Suprapubic skin (tissue), 4 donors: ENCODE measurements around the gene CXCL11. TPM values are rescaled to one million over a fixed set of nuclear protein-coding genes. Genes with fewer than 3 reads are reported as not detected.
"Not testable (repeated sequence)": the region's sequence is repeated elsewhere in the genome, so short reads cannot be mapped to it uniquely, and the experiment has no call there.

Experiments
- DNase-seq, 2 donors: peaks; one replicate each; pipeline ENCODE4 v3.0.0-alpha.2; 2019; ENCODE audit warnings: low spot score in 2 of 2
- H3K27ac ChIP-seq: fragments of 200-600 bp; sonication (generic); one replicate; pipeline ENCODE4 v1.5.1; 2019
- H3K27me3 ChIP-seq: fragments of 200-600 bp; sonication (generic); one replicate; pipeline ENCODE4 v1.5.1; 2019
- H3K36me3 ChIP-seq: fragments of 200-600 bp; sonication (generic); one replicate; pipeline ENCODE4 v1.5.1; 2019
- H3K4me1 ChIP-seq: fragments of 200-600 bp; sonication (generic); one replicate; pipeline ENCODE4 v1.5.1; 2019
- H3K4me3 ChIP-seq: fragments of 200-600 bp; sonication (generic); one replicate; pipeline ENCODE4 v1.5.1; 2019; ENCODE audit warnings: mild to moderate bottlenecking
- H3K9me3 ChIP-seq: fragments of 200-600 bp; sonication (generic); one replicate; pipeline ENCODE4 v1.5.1; 2019
- EP300 ChIP-seq: sonication (generic); formaldehyde crosslinking; IDR thresholded peaks from one replicate; pipeline ENCODE4 v1.6.1; 2017; ENCODE audit warnings: antibody characterized with exemption
- POLR2A ChIP-seq, 2 donors: fragments of 450-650 bp; IDR thresholded peaks; one replicate each; pipeline ENCODE4 v1.6.1; 2017; ENCODE audit warnings: antibody characterized with exemption in 2 of 2, mild to moderate bottlenecking in 2 of 2, moderate library complexity in 2 of 2
- POLR2AphosphoS5 ChIP-seq, 3 donors: sonication (generic); formaldehyde crosslinking; IDR thresholded peaks; one replicate each; pipeline ENCODE4 v1.6.1; 2017; ENCODE audit warnings: antibody characterized with exemption in 3 of 3
- WGBS: methylation state at CpG from one replicate; pipeline ENCODE4 v1.1.5; 2018; 5-methylcytosine and 5-hydroxymethylcytosine counted together
- total RNA-seq, 4 donors: library from RNA; depleted of rRNA; stranded (reverse); fragments of >200 nt; gene quantifications; one replicate each; pipeline ENCODE4 v1.1.0, GENCODE V29; 2016
- TF ChIP-seq, protein P1 (sequence below), 2 donors: fragments of 200-600 bp in 1 of 2; fragments of 450-650 bp in 1 of 2; sonication (generic) in 1 of 2; IDR thresholded peaks; one replicate each; pipeline ENCODE4 v1.5.1; 2016 to 2019; ENCODE audit warnings: antibody characterized with exemption in 2 of 2, mild to moderate bottlenecking in 1 of 2, moderate library complexity in 1 of 2

Gene CXCL11
- total RNA-seq, 4 donors from 2014 or later = 0.72 TPM; not detected in 3

GRCh38 chr4:76055421-76055820 is 19.6 kb upstream of the CXCL11 start:
- Histone ChIP-seq H3K36me3 (no peaks in the 10 kb centered on the region), H3K27me3 (no peaks in the 10 kb centered on the region), H3K27ac (no peak overlapping the region), H3K4me3 (no peak overlapping the region), H3K4me1 (no peaks in the 10 kb centered on the region), H3K9me3 (no peaks in the 10 kb centered on the region)
- no peak for DNase-seq
- 39% methylated on average over 2 of the region's 2 CpGs for WGBS
- no peak for TF ChIP-seq EP300
- TF ChIP-seq, protein P1, sequence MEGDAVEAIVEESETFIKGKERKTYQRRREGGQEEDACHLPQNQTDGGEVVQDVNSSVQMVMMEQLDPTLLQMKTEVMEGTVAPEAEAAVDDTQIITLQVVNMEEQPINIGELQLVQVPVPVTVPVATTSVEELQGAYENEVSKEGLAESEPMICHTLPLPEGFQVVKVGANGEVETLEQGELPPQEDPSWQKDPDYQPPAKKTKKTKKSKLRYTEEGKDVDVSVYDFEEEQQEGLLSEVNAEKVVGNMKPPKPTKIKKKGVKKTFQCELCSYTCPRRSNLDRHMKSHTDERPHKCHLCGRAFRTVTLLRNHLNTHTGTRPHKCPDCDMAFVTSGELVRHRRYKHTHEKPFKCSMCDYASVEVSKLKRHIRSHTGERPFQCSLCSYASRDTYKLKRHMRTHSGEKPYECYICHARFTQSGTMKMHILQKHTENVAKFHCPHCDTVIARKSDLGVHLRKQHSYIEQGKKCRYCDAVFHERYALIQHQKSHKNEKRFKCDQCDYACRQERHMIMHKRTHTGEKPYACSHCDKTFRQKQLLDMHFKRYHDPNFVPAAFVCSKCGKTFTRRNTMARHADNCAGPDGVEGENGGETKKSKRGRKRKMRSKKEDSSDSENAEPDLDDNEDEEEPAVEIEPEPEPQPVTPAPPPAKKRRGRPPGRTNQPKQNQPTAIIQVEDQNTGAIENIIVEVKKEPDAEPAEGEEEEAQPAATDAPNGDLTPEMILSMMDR (IDR thresholded peaks at IDR 0.05) = no peak
- TF ChIP-seq POLR2AphosphoS5 (IDR thresholded peaks at IDR 0.05) = no peak
- no peak for TF ChIP-seq POLR2A (IDR thresholded peaks at IDR 0.05)

- DNase-seq = no peak
- 76% methylated on average over 2 of the region's 2 CpGs for WGBS
- Histone ChIP-seq H3K4me3 (no peak overlapping the region), H3K4me1 (no peaks in the 10 kb centered on the region), H3K27ac (no peak overlapping the region), H3K36me3 (no peaks in the 10 kb centered on the region), H3K9me3 (no peaks in the 10 kb centered on the region), H3K27me3 (no peaks in the 10 kb centered on the region)
- TF ChIP-seq EP300 (no peak), POLR2A (IDR thresholded peaks at IDR 0.05) (no peak), POLR2AphosphoS5 (IDR thresholded peaks at IDR 0.05) (no peak)
- TF ChIP-seq, protein P1 (IDR thresholded peaks at IDR 0.05) = no peak
Measured at GRCh38 chr4:76055016-76055415, 19.1 kb upstream of the CXCL11 start.

GRCh38 chr4:76053730-76054129 is 17.9 kb upstream of the CXCL11 start:
- no peak for TF ChIP-seq POLR2AphosphoS5 (IDR thresholded peaks at IDR 0.05)
- DNase-seq = no peak
- no peaks in the 10 kb centered on the region for H3K27me3 ChIP-seq
- H3K9me3 ChIP-seq = no peaks in the 10 kb centered on the region
- 40% methylated on average over 4 of the region's 4 CpGs for WGBS
- no peak overlapping the region for H3K4me3 ChIP-seq
- no peak overlapping the region for H3K27ac ChIP-seq
- no peaks in the 10 kb centered on the region for H3K36me3 ChIP-seq
- H3K4me1 ChIP-seq = no peaks in the 10 kb centered on the region

DNA sequence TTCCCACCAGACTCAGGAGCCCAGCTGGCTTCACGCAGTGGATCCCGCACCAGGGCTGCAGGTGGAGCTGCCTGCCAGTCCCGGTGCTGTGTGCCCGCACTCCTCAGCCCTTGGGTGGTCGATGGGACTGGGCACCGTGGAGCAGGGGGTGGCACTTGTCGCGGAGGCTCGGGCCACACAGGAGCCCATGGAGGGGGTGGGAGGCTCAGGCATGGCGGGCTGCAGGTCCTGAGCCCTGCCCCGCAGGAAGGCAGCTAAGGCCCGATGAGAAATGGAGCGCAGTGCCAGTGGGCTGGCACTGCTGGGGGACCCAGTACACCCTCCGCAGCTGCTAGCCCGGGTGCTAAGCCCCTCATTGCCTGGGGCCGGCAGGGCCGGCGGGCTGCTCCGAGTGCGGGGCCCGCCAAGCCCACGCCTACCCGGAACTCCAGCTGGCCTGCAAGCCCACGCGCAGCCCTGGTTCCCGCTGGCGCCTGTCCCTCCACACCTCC is 14.7 kb upstream of the CXCL11 start:
- H3K27ac ChIP-seq, H3K9me3 ChIP-seq, H3K4me1 ChIP-seq, H3K27me3 ChIP-seq, DNase-seq, H3K36me3 ChIP-seq, H3K4me3 ChIP-seq: not testable (repeated sequence)
- WGBS = no CpG with 5 or more reads among the region's 27 CpGs

- H3K4me1 ChIP-seq, H3K9me3 ChIP-seq, H3K36me3 ChIP-seq, DNase-seq, H3K27ac ChIP-seq, H3K27me3 ChIP-seq, H3K4me3 ChIP-seq: not testable (repeated sequence)
- 88% methylated on average over 16 of the region's 17 CpGs for WGBS
Measured at GRCh38 chr4:76049860-76050416, 14.1 kb upstream of the CXCL11 start.

DNA sequence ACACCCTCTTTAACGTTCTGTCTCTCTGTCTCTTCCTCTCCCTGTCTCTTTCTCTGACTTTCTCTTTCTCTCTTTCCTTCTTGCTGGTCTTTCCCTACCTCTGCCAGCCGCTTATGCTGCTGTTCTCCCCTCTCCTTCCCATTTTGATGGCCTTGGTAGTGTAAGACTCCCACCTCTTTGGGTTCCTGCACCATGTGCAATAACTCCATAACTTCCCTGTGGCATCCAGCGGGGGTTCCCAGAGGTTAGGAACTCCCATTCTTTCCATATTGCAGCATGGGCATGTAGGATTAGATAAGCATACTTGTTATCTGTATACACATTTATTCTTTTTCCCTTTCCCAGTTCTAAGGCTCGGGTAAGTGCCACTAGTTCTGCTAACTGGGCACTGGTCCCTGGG is 8.8 kb upstream of the CXCL11 start:
- H3K27me3 ChIP-seq, H3K9me3 ChIP-seq, H3K36me3 ChIP-seq, DNase-seq, H3K4me3 ChIP-seq, H3K4me1 ChIP-seq, H3K27ac ChIP-seq: not testable (repeated sequence)
- 81% methylated on average over 4 of the region's 4 CpGs for WGBS

- H3K27me3 ChIP-seq, H3K36me3 ChIP-seq, H3K9me3 ChIP-seq, H3K4me1 ChIP-seq, H3K27ac ChIP-seq, H3K4me3 ChIP-seq, DNase-seq: not testable (repeated sequence)
- WGBS = 95% methylated on average over 4 of the region's 18 CpGs
Measured at GRCh38 chr4:76043306-76043705, 7.4 kb upstream of the CXCL11 start.

- H3K4me1 ChIP-seq, DNase-seq, H3K36me3 ChIP-seq, H3K4me3 ChIP-seq, H3K27me3 ChIP-seq, H3K27ac ChIP-seq, H3K9me3 ChIP-seq: not testable (repeated sequence)
- WGBS = 80% methylated on average over 15 of the region's 18 CpGs
Measured at GRCh38 chr4:76042241-76042998, 6.5 kb upstream of the CXCL11 start.
